ENCODE results near the gene RPL9. TPM values are rescaled to one million over a fixed set of nuclear protein-coding genes. Genes with fewer than 3 reads are reported as not detected.

The RPL9 gene
- total and polyA plus RNA-seq, 2 of the 4 experiments (the other 2 are of a cell fraction), result 1,627 to 1,905 TPM

Small RNA genes lying within 50 kb of the gene (microRNA-seq; reads per million reads assigned to microRNA genes)
- gene MIR5591 (ENCODE audit: insufficient read depth in 1 of 2, insufficient read length in 1 of 2, unreplicated experiment in 1 of 2) (0 reads per million in 2 experiments), gene RF00019 (ENCODE audit: insufficient read depth, insufficient read length) (not detected)

Small RNA genes lying within 50 kb of the gene (small RNA-seq; reads per million reads assigned to genes)
- 0 reads per million in 5 experiments for gene MIR5591
- 0 reads per million in 5 experiments for gene RF00019

Other genes with a start within 250 kb of the RPL9 start
- gene RFC1, start 92.6 kb downstream of the RPL9 start, total RNA-seq (2012; rRNA removed), result 49.3 and 57.8 TPM in 2 replicates
- gene RFC1, start 92.6 kb downstream of the RPL9 start, polyA plus RNA-seq (2012; rRNA removed), result 15.9 and 18.4 TPM in 2 replicates
- not detected in 2 replicates for gene KLB, start 52.0 kb downstream of the RPL9 start, total RNA-seq (2012; rRNA removed)
- not detected in 2 replicates for gene KLB, start 52.0 kb downstream of the RPL9 start, polyA plus RNA-seq (2012; rRNA removed)
- gene LIAS, start 134 bp upstream of the RPL9 start, total RNA-seq (2012; rRNA removed), result 3.2 and 6.7 TPM in 2 replicates
- 7.0 and 7.8 TPM in 2 replicates for gene LIAS, start 134 bp upstream of the RPL9 start, polyA plus RNA-seq (2012; rRNA removed)
- 257 and 600 TPM in 2 replicates for gene UGDH, start 68.5 kb upstream of the RPL9 start, total RNA-seq (2012; rRNA removed)
- gene UGDH, start 68.5 kb upstream of the RPL9 start, polyA plus RNA-seq (2012; rRNA removed), result 53.7 and 69.2 TPM in 2 replicates
- gene SMIM14, start 179.9 kb upstream of the RPL9 start, total RNA-seq (2012; rRNA removed), result 15.6 and 30.8 TPM in 2 replicates
- gene SMIM14, start 179.9 kb upstream of the RPL9 start, polyA plus RNA-seq (2012; rRNA removed), result 18.7 and 20.9 TPM in 2 replicates
- 17.7 and 24.4 TPM in 2 replicates for gene UBE2K, start 239.2 kb upstream of the RPL9 start, total RNA-seq (2012; rRNA removed)
- gene UBE2K, start 239.2 kb upstream of the RPL9 start, polyA plus RNA-seq (2012; rRNA removed), result 41.7 and 44.8 TPM in 2 replicates